ENCODE data around the gene ZNF516. TPM values are rescaled to one million over a fixed set of nuclear protein-coding genes. Genes with fewer than 3 reads are reported as not detected.

Gene ZNF516
- polyA plus RNA-seq, 2 of the 4 experiments (the other 2 are of a cell fraction): 3.9 to 4.9 TPM

- Histone ChIP-seq H3K4me1 (no peaks in the 10 kb centered on the region), H3K4me2 (no peak overlapping the region), H3K4me3 (no peak overlapping the region), H3K27ac (no peak overlapping the region), H3K9me3 (no peaks in the 10 kb centered on the region)
- 80% methylated on average over 13 of the region's 15 CpGs for WGBS (ENCODE audit: missing lambda C conversion rate)
- ChIA-PET POLR2A (no interaction called here), CTCF (interaction anchor here (8.1 kb wide), 1 partner anchor 315 kb away, joined by 101 read pairs; no protein-coding TSS in a partner anchor)
- no peak for FAIRE-seq
- DNase-seq (ENCODE audit: low read depth in 1 of 2, low spot score in 1 of 2): no peak
- TF ChIP-seq HOXB5 (CRISPR knock-in tag; IDR thresholded peaks at IDR 0.05): no peak
- no peak for TF ChIP-seq CBX2 (IDR thresholded peaks at IDR 0.05; ENCODE audit: borderline replicate concordance, low read depth)
- no peak for TF ChIP-seq MAX (IDR thresholded peaks at IDR 0.05)
- no peak for TF ChIP-seq NR3C1 (IDR thresholded peaks at IDR 0.05)
- no peak for TF ChIP-seq JUN (IDR thresholded peaks at IDR 0.05)
- TF ChIP-seq POLR2A (IDR thresholded peaks at IDR 0.05; ENCODE audit: low read length): no peak
- no peak for TF ChIP-seq RARB (CRISPR knock-in tag; IDR thresholded peaks at IDR 0.05)
- no peak for TF ChIP-seq FOSB (CRISPR knock-in tag; IDR thresholded peaks at IDR 0.05)
- TF ChIP-seq ZFP36 (IDR thresholded peaks at IDR 0.05; ENCODE audit: borderline replicate concordance, partially characterized antibody): no peak
- no peak for TF ChIP-seq MAZ (IDR thresholded peaks at IDR 0.05; ENCODE audit: borderline replicate concordance, low read depth, low read length)
- no peak for TF ChIP-seq EHF (CRISPR knock-in tag; IDR thresholded peaks at IDR 0.05)
- TF ChIP-seq CEBPB (IDR thresholded peaks at IDR 0.05): no peak
- TF ChIP-seq ZC3H11A (IDR thresholded peaks at IDR 0.05): no peak
- TF ChIP-seq TP53 (CRISPR knock-in tag; IDR thresholded peaks at IDR 0.05): no peak
- TF ChIP-seq MAFK (IDR thresholded peaks at IDR 0.05; ENCODE audit: partially characterized antibody): no peak
- TF ChIP-seq E2F6 (IDR thresholded peaks at IDR 0.05; ENCODE audit: borderline replicate concordance, low read depth): no peak
- TF ChIP-seq HOXA7 (CRISPR knock-in tag; IDR thresholded peaks at IDR 0.05): no peak
- ATAC-seq: no peak
Observed at GRCh38 chr18:76394780-76395476, 100.1 kb downstream of the ZNF516 start.

- Histone ChIP-seq H3K9me3 (no peaks in the 10 kb centered on the region), H3K4me3 (no peak overlapping the region), H3K27ac (no peak overlapping the region), H3K4me1 (no peaks in the 10 kb centered on the region), H3K4me2 (no peak overlapping the region)
- CTCF ChIA-PET: no interaction called here
- POLR2A ChIA-PET: no interaction called here
- WGBS (ENCODE audit: missing lambda C conversion rate): 82% methylated on average over 2 of the region's 5 CpGs
- no peak for FAIRE-seq
- DNase-seq (ENCODE audit: low read depth in 1 of 2, low spot score in 1 of 2): no peak
- ATAC-seq: no peak
- TF ChIP-seq CBX2 (IDR thresholded peaks at IDR 0.05; ENCODE audit: borderline replicate concordance, low read depth) (no peak), KDM5A (IDR thresholded peaks at IDR 0.05) (no peak), NR3C1 (IDR thresholded peaks at IDR 0.05) (no peak)
Observed at GRCh38 chr18:76392349-76392748, 102.7 kb downstream of the ZNF516 start.

GRCh38 chr18:76391746-76392145 is 103.3 kb downstream of the ZNF516 start:
- CTCF ChIA-PET: no interaction called here
- TF ChIP-seq ELK1 (IDR thresholded peaks at IDR 0.05; ENCODE audit: low read depth, low read length) (no peak), SREBF2 (IDR thresholded peaks at IDR 0.05) (no peak), KDM1A (IDR thresholded peaks at IDR 0.05; ENCODE audit: low read depth) (no peak), FOXS1 (CRISPR knock-in tag; IDR thresholded peaks at IDR 0.05) (no peak), SMC3 (IDR thresholded peaks at IDR 0.05) (no peak), USF2 (IDR thresholded peaks at IDR 0.05) (no peak), REST (IDR thresholded peaks at IDR 0.05) (no peak), MAZ (IDR thresholded peaks at IDR 0.05; ENCODE audit: borderline replicate concordance, low read depth, low read length) (no peak), BHLHE40 (IDR thresholded peaks at IDR 0.05; ENCODE audit: low read depth, low read length) (no peak), RFX5 (IDR thresholded peaks at IDR 0.05) (no peak), MYC (IDR thresholded peaks at IDR 0.05; ENCODE audit: borderline replicate concordance, low read length) (no peak), TFCP2L1 (CRISPR knock-in tag; IDR thresholded peaks at IDR 0.05) (no peak)

More at GRCh38 chr18:76391746-76392145, 103.3 kb downstream of the ZNF516 start:
- Histone ChIP-seq H3K9me3 (no peaks in the 10 kb centered on the region), H3K4me2 (no peak overlapping the region), H3K27ac (no peak overlapping the region), H3K4me3 (no peak overlapping the region), H3K4me1 (no peaks in the 10 kb centered on the region)
- no peak for ATAC-seq
- no peak for DNase-seq (ENCODE audit: low read depth in 1 of 2, low spot score in 1 of 2)
- WGBS (ENCODE audit: missing lambda C conversion rate): 92% methylated on average over 13 of the region's 19 CpGs
- no peak for FAIRE-seq
- POLR2A ChIA-PET: no interaction called here

Measured in A549 (cell line).